IMR-90 (cell line): ENCODE data around the gene SHB. TPM values are rescaled to one million over a fixed set of nuclear protein-coding genes. Genes with fewer than 3 reads are reported as not detected.

Source experiments
- ATAC-seq: fragments of 200-7000 bp; cut with Tn5 transposase; 2 replicates; pipeline ENCODE4 v1.9.1; 2020; ENCODE audit warnings: low read depth, mild to moderate bottlenecking, moderate library complexity
- BruUV-seq: library from RNA; stranded (reverse); fragments of 400-500 nt; replicated peaks from 2 replicates; lab custom pipeline; 2021; lab: Mats Ljungman, UMichigan
- CTCF ChIA-PET: fragments of 300-600 bp; formaldehyde crosslinking; extraction: SDS; loops from one replicate; lab custom pipeline; 2021; ENCODE audit warnings: antibody characterized with exemption; lab: Yijun Ruan, JAX
- POLR2A ChIA-PET: fragments of 300-600 bp; sonication (Branson Sonifier 250); formaldehyde crosslinking; loops from one replicate; lab custom pipeline; 2022; ENCODE audit warnings: antibody characterized with exemption; ENCODE audit not compliant: unreplicated experiment; lab: Charles Lee
- DNase-seq: peaks from one replicate; pipeline ENCODE4 v3.0.0; 2013
- H2AFZ ChIP-seq: replicated peaks from 2 replicates; pipeline ENCODE3; 2013; ENCODE audit warnings: low read length, mild to moderate bottlenecking; ENCODE audit not compliant: poor library complexity
- H2AK5ac ChIP-seq: 2 replicates; pipeline ENCODE4 v1.6.1; 2013; ENCODE audit warnings: low read depth, low read length, inconsistent platforms
- H2AK9ac ChIP-seq: replicated peaks from 2 replicates; pipeline ENCODE3; 2013; ENCODE audit warnings: mild to moderate bottlenecking, low read depth, low read length, moderate library complexity; ENCODE audit not compliant: poor library complexity
- H2BK120ac ChIP-seq: 2 replicates; pipeline ENCODE4 v1.6.1; 2013; ENCODE audit warnings: low read depth, low read length, inconsistent platforms
- H2BK15ac ChIP-seq: 3 replicates; pipeline ENCODE4 v1.6.1; 2013; ENCODE audit warnings: low read depth, low read length, inconsistent platforms
- H2BK20ac ChIP-seq: 2 replicates; pipeline ENCODE4 v1.6.1; 2013; ENCODE audit warnings: low read depth, mild to moderate bottlenecking, inconsistent platforms, low read length, moderate library complexity
- H2BK5ac ChIP-seq: 2 replicates; pipeline ENCODE4 v1.6.1; 2013; ENCODE audit warnings: mild to moderate bottlenecking, low read depth, low read length, inconsistent platforms; ENCODE audit not compliant: poor library complexity, severe bottlenecking
- H3K14ac ChIP-seq: replicated peaks from 2 replicates; pipeline ENCODE4 v1.6.1; 2013; ENCODE audit warnings: low read depth, low read length, inconsistent platforms
- H3K18ac ChIP-seq: 2 replicates; pipeline ENCODE4 v1.6.1; 2013; ENCODE audit warnings: low read depth, low read length, control low read depth
- H3K23ac ChIP-seq: 2 replicates; pipeline ENCODE4 v1.6.1; 2013; ENCODE audit warnings: low read depth, low read length, inconsistent platforms
- H3K27ac ChIP-seq: 2 replicates; pipeline ENCODE4 v1.5.1; 2013; ENCODE audit warnings: mild to moderate bottlenecking, control low read depth, low read length; ENCODE audit not compliant: insufficient read depth
- H3K27me3 ChIP-seq: 2 replicates; pipeline ENCODE4 v1.6.1; 2013; ENCODE audit warnings: low read length; ENCODE audit not compliant: control insufficient read depth, insufficient read depth
- H3K36me3 ChIP-seq: 2 replicates; pipeline ENCODE4 v1.6.1; 2013; ENCODE audit warnings: low read length, mixed read lengths; ENCODE audit not compliant: control insufficient read depth, insufficient read depth
- H3K4ac ChIP-seq: 2 replicates; pipeline ENCODE4 v1.6.1; 2013; ENCODE audit warnings: low read depth, low read length, inconsistent platforms
- H3K4me1 ChIP-seq: 2 replicates; pipeline ENCODE4 v1.6.1; 2013; ENCODE audit warnings: low read length, mixed read lengths; ENCODE audit not compliant: control insufficient read depth, insufficient read depth
- H3K4me2 ChIP-seq: 2 replicates; pipeline ENCODE4 v1.6.1; 2013; ENCODE audit warnings: low read depth, mild to moderate bottlenecking, control low read depth, low read length, moderate library complexity
- H3K4me3 ChIP-seq: 2 replicates; pipeline ENCODE4 v1.5.1; 2013; ENCODE audit warnings: low read depth, mild to moderate bottlenecking, control low read depth, low read length, moderate library complexity; ENCODE audit not compliant: insufficient read depth
- H3K56ac ChIP-seq: 2 replicates; pipeline ENCODE4 v1.6.1; 2013; ENCODE audit warnings: low read length, inconsistent platforms; ENCODE audit not compliant: insufficient read depth; ENCODE audit errors: extremely low read depth
- H3K79me1 ChIP-seq, 2 experiments: 2 replicates each; pipeline ENCODE4 v1.6.1; 2013; ENCODE audit warnings: low read length in 2 of 2, inconsistent platforms in 1 of 2, low read depth in 1 of 2
- H3K9ac ChIP-seq: 2 replicates; pipeline ENCODE4 v1.6.1; 2013; ENCODE audit warnings: low read depth, low read length, control low read depth
- H3K9me1 ChIP-seq: 2 replicates; pipeline ENCODE4 v1.6.1; 2013; ENCODE audit warnings: low read length, inconsistent platforms; ENCODE audit not compliant: insufficient read depth
- H3K9me3 ChIP-seq: 2 replicates; pipeline ENCODE4 v1.6.1; 2013; ENCODE audit warnings: low read length; ENCODE audit not compliant: control insufficient read depth, insufficient read depth
- H4K20me1 ChIP-seq: 2 replicates; pipeline ENCODE4 v1.6.1; 2013; ENCODE audit warnings: low read length, inconsistent platforms; ENCODE audit not compliant: insufficient read depth
- H4K5ac ChIP-seq: 2 replicates; pipeline ENCODE4 v1.6.1; 2013; ENCODE audit warnings: mild to moderate bottlenecking, low read depth, low read length, control low read depth
- H4K8ac ChIP-seq, 2 experiments: 2 replicates each; pipeline ENCODE4 v1.6.1; 2013; ENCODE audit warnings: low read depth in 2 of 2, low read length in 2 of 2, control low read depth in 1 of 2, inconsistent platforms in 1 of 2
- H4K91ac ChIP-seq: 2 replicates; pipeline ENCODE4 v1.6.1; 2013; ENCODE audit warnings: low read depth, low read length, inconsistent platforms; ENCODE audit not compliant: insufficient read depth
- CEBPB ChIP-seq: IDR thresholded peaks from 2 replicates; pipeline ENCODE4 v1.6.1; 2012; ENCODE audit warnings: low read depth, low read length, improper control_type of control experiment
- CHD1 ChIP-seq: IDR thresholded peaks from 2 replicates; pipeline ENCODE4 v1.6.1; 2012; ENCODE audit warnings: low read depth, low read length, improper control_type of control experiment
- MXI1 ChIP-seq: IDR thresholded peaks from 2 replicates; pipeline ENCODE4 v1.6.1; 2012; ENCODE audit warnings: low read depth, mild to moderate bottlenecking, low read length, moderate library complexity, borderline replicate concordance
- POLR2A ChIP-seq: IDR thresholded peaks from 2 replicates; pipeline ENCODE4 v1.6.1; 2012; ENCODE audit warnings: mild to moderate bottlenecking, low read depth, low read length
- RCOR1 ChIP-seq: IDR thresholded peaks from 2 replicates; pipeline ENCODE4 v1.6.1; 2012; ENCODE audit warnings: mild to moderate bottlenecking, low read length, improper control_type of control experiment; ENCODE audit not compliant: insufficient replicate concordance
- RFX5 ChIP-seq: IDR thresholded peaks from 2 replicates; pipeline ENCODE4 v1.8.0; 2012; ENCODE audit warnings: low read depth, mild to moderate bottlenecking, low read length, moderate library complexity
- SMC3 ChIP-seq: fragments of 150-350 bp; IDR thresholded peaks from 2 replicates; pipeline ENCODE4 v1.6.1; 2016; ENCODE audit warnings: low read depth, mild to moderate bottlenecking, antibody characterized with exemption, low read length, moderate library complexity
- WGBS, 2 experiments: methylation state at CpG; one replicate each; pipeline versions ENCODE4 v1.1.5 to v1.1.7; 2013; ENCODE audit warnings: missing lambda C conversion rate in 2 of 2; ENCODE audit not compliant: insufficient read length in 1 of 2; ENCODE audit errors: extremely low coverage in 2 of 2; 5-methylcytosine and 5-hydroxymethylcytosine counted together
- dilution Hi-C: fragments of 300-500 bp; cut with HindIII; formaldehyde crosslinking; loops from one replicate; pipeline ENCODE4 v1.14.3; 2018; ENCODE audit warnings: low sequenced_read_pairs; ENCODE audit not compliant: unreplicated experiment
- in situ Hi-C: fragments of 300-500 bp; cut with MboI; formaldehyde crosslinking; loops from 3 replicates; pipeline ENCODE4 v1.14.3; 2019; ENCODE audit warnings: low sequenced_read_pairs, inconsistent platforms, mixed read lengths
- intact Hi-C: fragments of 100-400 bp; cut with micrococcal nuclease; formaldehyde crosslinking; loops from 2 replicates; pipeline ENCODE4 v1.10.0; 2022
- polyA plus RNA-seq, 3 experiments: library from polyadenylated mRNA; depleted of rRNA; stranded (reverse); fragments of >200 nt; gene quantifications; 2 replicates each; pipeline ENCODE4 v1.2.3, GENCODE V29; 2012; ENCODE audit warnings: low replicate concordance in 1 of 3
- total RNA-seq: library from RNA; depleted of rRNA; stranded (reverse); fragments of >200 nt; gene quantifications from 2 replicates; pipeline ENCODE4 v1.2.3, GENCODE V29; 2012

SHB gene
- total and polyA plus RNA-seq, 2 of the 4 experiments (the other 2 are of a cell fraction), result 6.1 to 20.4 TPM

GRCh38 chr9:38107405-38107804, 38.4 kb upstream of the SHB start:
- TF ChIP-seq CEBPB (no peak), CHD1 (no peak), RCOR1 (no peak), RFX5 (no peak), MXI1 (no peak), POLR2A (no peak), SMC3 (no peak)
- dilution Hi-C loops (no loop called here), intact Hi-C loops (no loop called here), in situ Hi-C loops (no loop called here)
- Histone ChIP-seq H3K9ac (no peak overlapping the region), H4K5ac (no peak overlapping the region), H3K36me3 (no peaks in the 10 kb centered on the region), H2AK9ac (no peak overlapping the region), H3K27me3 (peaks cover 33% of the 10 kb centered on the region), H2BK15ac (no peak overlapping the region), H3K4me2 (no peak overlapping the region), H2BK5ac (no peak overlapping the region), H4K20me1 (no peaks in the 10 kb centered on the region), H3K23ac (no peak overlapping the region), H2BK20ac (no peak overlapping the region), H3K18ac (no peak overlapping the region), H3K4me3 (no peak overlapping the region), H3K9me1 (no peaks in the 10 kb centered on the region), H3K56ac (no peak overlapping the region), H3K4ac (no peak overlapping the region), H2BK120ac (no peak overlapping the region), H3K79me1 (no peaks in the 10 kb centered on the region), H3K4me1 (no peaks in the 10 kb centered on the region; the same call in 1 of the 2 replicates), H3K14ac (no peak overlapping the region), H4K91ac (no peak overlapping the region), H4K8ac (no peak overlapping the region), H2AFZ (no peak overlapping the region), H3K9me3 (no peaks in the 10 kb centered on the region), H3K27ac (no peak overlapping the region), H2AK5ac (no peak overlapping the region)
- DNase-seq, result no peak
- no TSS peak for BruUV-seq
- ATAC-seq, result no peak
- WGBS, 2 experiments, result 70% methylated on average over 2 of the region's 3 CpGs; no CpG with 5 or more reads in 1 of the 2 experiments
- ChIA-PET CTCF (no interaction called here), POLR2A (no interaction called here)
